ENCODE results near the gene PRR14L. TPM values are rescaled to one million over a fixed set of nuclear protein-coding genes. Genes with fewer than 3 reads are reported as not detected.
A peak's percentile ranks its signal among the peaks of the same experiment; 100 is the strongest.
"Not testable (repeated sequence)": the region's sequence is repeated elsewhere in the genome, so short reads cannot be mapped to it uniquely, and the experiment has no call there.

Gene PRR14L
- total RNA-seq: 10 to 100 TPM; 22.1 to 38.2 TPM

- DNase-seq (ENCODE audit: low spot score): peak; percentile 93
- peak within 1 kb of the TSS; percentile 94 for H3K4me3 ChIP-seq
- TF ChIP-seq, protein P1, sequence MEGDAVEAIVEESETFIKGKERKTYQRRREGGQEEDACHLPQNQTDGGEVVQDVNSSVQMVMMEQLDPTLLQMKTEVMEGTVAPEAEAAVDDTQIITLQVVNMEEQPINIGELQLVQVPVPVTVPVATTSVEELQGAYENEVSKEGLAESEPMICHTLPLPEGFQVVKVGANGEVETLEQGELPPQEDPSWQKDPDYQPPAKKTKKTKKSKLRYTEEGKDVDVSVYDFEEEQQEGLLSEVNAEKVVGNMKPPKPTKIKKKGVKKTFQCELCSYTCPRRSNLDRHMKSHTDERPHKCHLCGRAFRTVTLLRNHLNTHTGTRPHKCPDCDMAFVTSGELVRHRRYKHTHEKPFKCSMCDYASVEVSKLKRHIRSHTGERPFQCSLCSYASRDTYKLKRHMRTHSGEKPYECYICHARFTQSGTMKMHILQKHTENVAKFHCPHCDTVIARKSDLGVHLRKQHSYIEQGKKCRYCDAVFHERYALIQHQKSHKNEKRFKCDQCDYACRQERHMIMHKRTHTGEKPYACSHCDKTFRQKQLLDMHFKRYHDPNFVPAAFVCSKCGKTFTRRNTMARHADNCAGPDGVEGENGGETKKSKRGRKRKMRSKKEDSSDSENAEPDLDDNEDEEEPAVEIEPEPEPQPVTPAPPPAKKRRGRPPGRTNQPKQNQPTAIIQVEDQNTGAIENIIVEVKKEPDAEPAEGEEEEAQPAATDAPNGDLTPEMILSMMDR (IDR thresholded peaks at IDR 0.05): no peak
- H3K27me3 ChIP-seq (replicated peaks; ENCODE audit: insufficient read depth): no peaks in the 10 kb centered on the region
- ATAC-seq (ENCODE audit: insufficient number of reproducible peaks, low FRiP score, low read depth): peak; percentile 86
- no peaks in the 10 kb centered on the region for H3K36me3 ChIP-seq
- peak within 1 kb of the TSS; percentile 78 to 81 for H3K27ac ChIP-seq
- H3K9me3 ChIP-seq: no peaks in the 10 kb centered on the region
- H3K4me1 ChIP-seq (ENCODE audit: control insufficient read depth in 1 of 2, low read depth in 2 of 2): peaks cover 21 to 56% of the 10 kb centered on the region in 2 donors
These were observed at the start of gene PRR14L for GRCh38 chr22:31749636-31750364. Gene PRR14L (minus strand): TSS chr22:31750132. CDS start chr22:31738860, 11,272 bp downstream.

- DNase-seq (ENCODE audit: low spot score); H3K4me1 ChIP-seq (ENCODE audit: control insufficient read depth in 1 of 2, low read depth in 2 of 2); H3K4me3 ChIP-seq; H3K27ac ChIP-seq; H3K27me3 ChIP-seq (replicated peaks; ENCODE audit: insufficient read depth); ATAC-seq (ENCODE audit: insufficient number of reproducible peaks, low FRiP score, low read depth); H3K9me3 ChIP-seq: not testable (repeated sequence)
- H3K36me3 ChIP-seq: peaks cover 52% of the 10 kb centered on the region
These were observed 49.4 kb upstream of the PRR14L start for GRCh38 chr22:31799358-31799757.

GRCh38 chr22:31790240-31790639, 40.3 kb upstream of the PRR14L start:
- Histone ChIP-seq H3K36me3 (peaks cover 5% of the 10 kb centered on the region), H3K4me1 (ENCODE audit: control insufficient read depth in 1 of 2, low read depth in 2 of 2) (no peaks in the 10 kb centered on the region), H3K9me3 (no peaks in the 10 kb centered on the region), H3K27me3 (replicated peaks; ENCODE audit: insufficient read depth) (no peaks in the 10 kb centered on the region), H3K4me3 (no peak overlapping the region), H3K27ac (no peak overlapping the region)
- TF ChIP-seq, protein P1 (IDR thresholded peaks at IDR 0.05): no peak
- DNase-seq (ENCODE audit: low spot score) (no peak), ATAC-seq (ENCODE audit: insufficient number of reproducible peaks, low FRiP score, low read depth) (no peak)

DNA sequence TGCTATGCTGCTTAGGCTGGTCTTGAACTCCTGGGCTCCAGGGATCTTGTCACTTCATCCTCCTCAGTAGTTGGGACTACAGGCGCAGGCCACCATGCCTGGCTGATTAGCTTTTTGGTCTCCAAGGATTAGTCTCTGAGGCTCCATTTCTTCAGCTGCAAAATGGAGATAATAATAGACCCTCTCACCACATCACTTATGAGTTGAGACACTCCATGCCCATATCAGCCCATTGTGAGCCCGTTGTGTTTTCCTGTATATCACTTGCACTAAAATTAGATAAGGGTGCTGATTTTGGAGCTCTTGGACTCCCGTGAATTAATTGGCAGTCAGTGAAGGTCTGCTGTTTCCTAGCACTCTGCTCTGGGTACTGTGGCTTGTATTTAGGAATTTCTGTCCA, 39.9 kb upstream of the PRR14L start:
- no peaks in the 10 kb centered on the region for H3K27me3 ChIP-seq (replicated peaks; ENCODE audit: insufficient read depth)
- DNase-seq (ENCODE audit: low spot score) (no peak), ATAC-seq (ENCODE audit: insufficient number of reproducible peaks, low FRiP score, low read depth) (no peak)
- H3K27ac ChIP-seq: no peak overlapping the region
- H3K4me1 ChIP-seq (ENCODE audit: control insufficient read depth in 1 of 2, low read depth in 2 of 2): no peaks in the 10 kb centered on the region
- TF ChIP-seq, protein P1 (IDR thresholded peaks at IDR 0.05): no peak
- no peaks in the 10 kb centered on the region for H3K9me3 ChIP-seq
- H3K4me3 ChIP-seq: no peak overlapping the region
- H3K36me3 ChIP-seq: peaks cover 5% of the 10 kb centered on the region

GRCh38 chr22:31776231-31776630, 26.3 kb upstream of the PRR14L start:
- DNase-seq (ENCODE audit: low spot score) (no peak), ATAC-seq (ENCODE audit: insufficient number of reproducible peaks, low FRiP score, low read depth) (no peak)
- Histone ChIP-seq H3K4me3 (no peak overlapping the region), H3K4me1 (ENCODE audit: control insufficient read depth in 1 of 2, low read depth in 2 of 2) (no peaks in the 10 kb centered on the region), H3K27me3 (replicated peaks; ENCODE audit: insufficient read depth) (no peaks in the 10 kb centered on the region), H3K9me3 (no peaks in the 10 kb centered on the region), H3K36me3 (peaks cover 28% of the 10 kb centered on the region), H3K27ac (no peak overlapping the region)
- TF ChIP-seq, protein P1 (IDR thresholded peaks at IDR 0.05): no peak
